ENCODE measurements around the gene CFAP299.

The CFAP299 gene

GRCh38 chr4:80841587-80842281 is 506.2 kb downstream of the CFAP299 start:
- no peak for DNase-seq

- no peak for DNase-seq
These were observed 510.7 kb downstream of the CFAP299 start for GRCh38 chr4:80846210-80846609.

GRCh38 chr4:80852061-80852460 is 516.5 kb downstream of the CFAP299 start:
- no peak for DNase-seq

GRCh38 chr4:80873571-80873970 is 538.0 kb downstream of the CFAP299 start:
- DNase-seq = no peak

- DNase-seq = no peak
These were observed 539.4 kb downstream of the CFAP299 start for GRCh38 chr4:80874979-80875378.

GRCh38 chr4:80875642-80876041 is 540.1 kb downstream of the CFAP299 start:
- DNase-seq = no peak

- no peak for DNase-seq
These were observed 541.3 kb downstream of the CFAP299 start for GRCh38 chr4:80876810-80877209.

- no peak for DNase-seq
These were observed 542.7 kb downstream of the CFAP299 start for GRCh38 chr4:80878218-80878617.

- no peak for DNase-seq
These were observed 562.2 kb downstream of the CFAP299 start for GRCh38 chr4:80897537-80898303.

- DNase-seq = no peak
These were observed 565.4 kb downstream of the CFAP299 start for GRCh38 chr4:80900908-80901307.

- no peak for DNase-seq
These were observed 567.5 kb downstream of the CFAP299 start for GRCh38 chr4:80903020-80903419.

GRCh38 chr4:80909938-80910337 is 574.4 kb downstream of the CFAP299 start:
- DNase-seq = no peak

- no peak for DNase-seq
These were observed 575.9 kb downstream of the CFAP299 start for GRCh38 chr4:80911458-80911857.

- no peak for DNase-seq
These were observed 576.8 kb downstream of the CFAP299 start for GRCh38 chr4:80912350-80912749.

GRCh38 chr4:80913381-80913780 is 577.9 kb downstream of the CFAP299 start:
- no peak for DNase-seq

- DNase-seq = no peak
These were observed 581.2 kb downstream of the CFAP299 start for GRCh38 chr4:80916770-80917169.

- DNase-seq = no peak
These were observed 582.5 kb downstream of the CFAP299 start for GRCh38 chr4:80918004-80918403.

GRCh38 chr4:80921441-80921840 is 585.9 kb downstream of the CFAP299 start:
- DNase-seq = no peak

GRCh38 chr4:80922941-80923340 is 587.4 kb downstream of the CFAP299 start:
- DNase-seq = no peak

- no peak for DNase-seq
These were observed 589.8 kb downstream of the CFAP299 start for GRCh38 chr4:80925293-80925692.

- DNase-seq = no peak
These were observed 590.9 kb downstream of the CFAP299 start for GRCh38 chr4:80926446-80926845.

- DNase-seq = no peak
These were observed 591.4 kb downstream of the CFAP299 start for GRCh38 chr4:80926891-80927290.

- no peak for DNase-seq
These were observed 591.9 kb downstream of the CFAP299 start for GRCh38 chr4:80927420-80927819.

- no peak for DNase-seq
These were observed 596.1 kb downstream of the CFAP299 start for GRCh38 chr4:80931631-80932081.

Data from NCI-H526 (cell line).